ENCODE results near the gene ADCY9.

Gene ADCY9

GRCh38 chr16:4025428-4025827 is 90.8 kb downstream of the ADCY9 start:
- FAIRE-seq, result no peak

GRCh38 chr16:4021916-4022315 is 94.3 kb downstream of the ADCY9 start:
- FAIRE-seq, result no peak

- FAIRE-seq, result no peak
These were observed 95.0 kb downstream of the ADCY9 start for GRCh38 chr16:4021070-4021779.

- no peak for FAIRE-seq
These were observed 96.9 kb downstream of the ADCY9 start for GRCh38 chr16:4019371-4019791.

- no peak for FAIRE-seq
These were observed 97.9 kb downstream of the ADCY9 start for GRCh38 chr16:4018391-4018790.

- FAIRE-seq, result no peak
These were observed 98.4 kb downstream of the ADCY9 start for GRCh38 chr16:4017807-4018206.

- no peak for FAIRE-seq
These were observed 99.6 kb downstream of the ADCY9 start for GRCh38 chr16:4016658-4017057.

GRCh38 chr16:4016005-4016352 is 100.3 kb downstream of the ADCY9 start:
- no peak for FAIRE-seq

GRCh38 chr16:4015275-4016004 is 100.8 kb downstream of the ADCY9 start:
- no peak for FAIRE-seq

- no peak for FAIRE-seq
These were observed 104.2 kb downstream of the ADCY9 start for GRCh38 chr16:4011940-4012629.

GRCh38 chr16:4011225-4011939 is 104.9 kb downstream of the ADCY9 start:
- no peak for FAIRE-seq

GRCh38 chr16:4010225-4011158 is 105.8 kb downstream of the ADCY9 start:
- no peak for FAIRE-seq

- FAIRE-seq, result no peak
These were observed 107.1 kb downstream of the ADCY9 start for GRCh38 chr16:4009177-4009576.

- FAIRE-seq, result no peak
These were observed 108.1 kb downstream of the ADCY9 start for GRCh38 chr16:4008116-4008515.

- no peak for FAIRE-seq
These were observed 109.7 kb downstream of the ADCY9 start for GRCh38 chr16:4006397-4006999.

GRCh38 chr16:4005731-4006130 is 110.5 kb downstream of the ADCY9 start:
- FAIRE-seq, result no peak

GRCh38 chr16:4005281-4005680 is 111.0 kb downstream of the ADCY9 start:
- no peak for FAIRE-seq

GRCh38 chr16:4004206-4004605 is 112.0 kb downstream of the ADCY9 start:
- FAIRE-seq, result no peak

- FAIRE-seq, result no peak
These were observed 112.7 kb downstream of the ADCY9 start for GRCh38 chr16:4003576-4003975.

GRCh38 chr16:4003166-4003565 is 113.1 kb downstream of the ADCY9 start:
- FAIRE-seq, result no peak

- FAIRE-seq, result no peak
These were observed 114.1 kb downstream of the ADCY9 start for GRCh38 chr16:4002121-4002520.
